Measurements from ENCODE around the gene TMEM108.

Gene TMEM108

DNA sequence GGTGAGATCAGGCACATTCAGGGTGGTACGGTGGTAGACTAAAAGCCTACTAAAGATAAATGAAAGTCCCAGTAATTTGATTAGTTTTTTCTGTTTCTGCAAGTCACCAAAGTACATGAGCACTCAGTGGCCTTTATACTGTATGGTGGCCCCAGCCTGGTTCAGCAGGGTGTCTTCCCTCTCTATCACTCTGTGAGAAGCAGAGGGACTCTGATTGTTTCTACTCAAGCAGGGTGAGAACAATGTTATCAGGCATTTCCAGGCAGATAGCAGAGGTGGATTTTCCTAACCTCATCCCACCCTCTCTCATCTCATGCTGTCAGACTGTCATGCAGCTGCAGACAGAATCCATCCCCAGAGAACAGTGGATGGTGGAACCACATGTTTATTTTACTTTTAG, 290.2 kb downstream of the TMEM108 start:
- H3K9me2 ChIP-seq (ENCODE audit: low read depth, low read length), result no peaks in the 10 kb centered on the region
- no peaks in the 10 kb centered on the region for H3F3A ChIP-seq (ENCODE audit: insufficient read depth, low read length)
- no peaks in the 10 kb centered on the region for H4K20me1 ChIP-seq (ENCODE audit: insufficient read depth, low read length)
- no peaks in the 10 kb centered on the region for H3K27me3 ChIP-seq (ENCODE audit: insufficient read depth, low read length)
- no peak overlapping the region for H2AFZ ChIP-seq (ENCODE audit: low read length)
- no peaks in the 10 kb centered on the region for H3K79me2 ChIP-seq (ENCODE audit: insufficient read depth, low read length)
- H3K9ac ChIP-seq (ENCODE audit: low read length), result no peak overlapping the region
- no peak overlapping the region for H3K4me2 ChIP-seq (ENCODE audit: low read length)
- no peak overlapping the region for H3K4me3 ChIP-seq (ENCODE audit: low read depth, low read length, poor library complexity, severe bottlenecking)
- no peak overlapping the region for H3K27ac ChIP-seq (ENCODE audit: low read depth, low read length, poor library complexity, severe bottlenecking)
- no peaks in the 10 kb centered on the region for H3K9me3 ChIP-seq (ENCODE audit: low read length)
- no peaks in the 10 kb centered on the region for H3K36me3 ChIP-seq (ENCODE audit: insufficient read depth, low read length)
- no peak for TF ChIP-seq EZH2 (IDR thresholded peaks at IDR 0.05; ENCODE audit: borderline replicate concordance, low read length)
- no peak for TF ChIP-seq CTCF (IDR thresholded peaks at IDR 0.05; ENCODE audit: low read length)
- H3K4me1 ChIP-seq (ENCODE audit: insufficient read depth, low read length, severe bottlenecking), result no peaks in the 10 kb centered on the region

DNA sequence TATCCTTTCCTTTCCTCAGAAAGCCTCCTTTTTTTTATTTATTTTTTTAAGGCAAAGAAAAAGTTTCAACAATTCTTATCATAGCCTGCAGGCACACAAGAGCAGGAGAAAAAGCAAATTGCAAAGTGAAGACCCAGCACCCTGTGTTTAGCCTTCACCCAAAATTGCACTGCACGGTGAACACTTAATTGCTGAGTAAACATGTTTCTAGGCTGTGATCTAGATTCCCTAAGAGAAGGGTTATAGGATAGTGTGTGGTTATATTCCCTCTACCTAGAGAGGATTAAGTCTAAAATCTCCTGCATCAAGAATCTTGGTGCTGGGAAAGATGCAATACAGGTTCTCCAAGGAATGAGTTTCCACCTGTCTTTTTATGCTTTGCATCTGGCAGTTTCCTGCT, 291.4 kb downstream of the TMEM108 start:
- H3K4me1 ChIP-seq (ENCODE audit: insufficient read depth, low read length, severe bottlenecking), result no peaks in the 10 kb centered on the region
- no peaks in the 10 kb centered on the region for H3K27me3 ChIP-seq (ENCODE audit: insufficient read depth, low read length)
- H3F3A ChIP-seq (ENCODE audit: insufficient read depth, low read length), result no peaks in the 10 kb centered on the region
- TF ChIP-seq EZH2 (IDR thresholded peaks at IDR 0.05; ENCODE audit: borderline replicate concordance, low read length) (no peak), CTCF (IDR thresholded peaks at IDR 0.05; ENCODE audit: low read length) (no peak)
- H4K20me1 ChIP-seq (ENCODE audit: insufficient read depth, low read length), result no peaks in the 10 kb centered on the region
- H3K4me2 ChIP-seq (ENCODE audit: low read length), result no peak overlapping the region
- no peaks in the 10 kb centered on the region for H3K79me2 ChIP-seq (ENCODE audit: insufficient read depth, low read length)
- no peaks in the 10 kb centered on the region for H3K36me3 ChIP-seq (ENCODE audit: insufficient read depth, low read length)
- H3K27ac ChIP-seq (ENCODE audit: low read depth, low read length, poor library complexity, severe bottlenecking), result no peak overlapping the region
- no peaks in the 10 kb centered on the region for H3K9me3 ChIP-seq (ENCODE audit: low read length)
- H3K4me3 ChIP-seq (ENCODE audit: low read depth, low read length, poor library complexity, severe bottlenecking), result no peak overlapping the region
- no peak overlapping the region for H3K9ac ChIP-seq (ENCODE audit: low read length)
- no peaks in the 10 kb centered on the region for H3K9me2 ChIP-seq (ENCODE audit: low read depth, low read length)
- no peak overlapping the region for H2AFZ ChIP-seq (ENCODE audit: low read length)

DNA sequence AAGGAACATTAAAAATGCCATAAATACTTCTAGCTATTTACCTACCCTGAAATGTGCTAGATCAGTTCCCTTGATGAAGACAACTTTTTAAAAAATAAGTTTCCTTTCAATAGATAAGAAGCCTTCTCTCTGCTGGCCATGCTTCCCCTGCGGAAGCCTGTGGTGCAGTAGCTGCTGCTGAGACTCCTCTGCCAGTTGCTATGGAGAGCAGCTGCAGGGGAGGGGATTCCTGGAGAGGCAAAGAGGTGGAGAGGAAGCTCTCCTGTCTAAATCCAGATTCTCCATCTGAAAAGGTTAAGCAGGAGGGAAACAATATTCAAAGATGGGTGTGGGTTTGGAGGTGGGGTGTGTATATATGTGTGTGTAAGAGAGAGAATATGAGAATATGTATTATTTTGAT, 291.9 kb downstream of the TMEM108 start:
- Histone ChIP-seq H3K9me2 (ENCODE audit: low read depth, low read length) (no peaks in the 10 kb centered on the region), H3F3A (ENCODE audit: insufficient read depth, low read length) (no peaks in the 10 kb centered on the region), H3K4me3 (ENCODE audit: low read depth, low read length, poor library complexity, severe bottlenecking) (no peak overlapping the region), H3K27me3 (ENCODE audit: insufficient read depth, low read length) (no peaks in the 10 kb centered on the region), H3K79me2 (ENCODE audit: insufficient read depth, low read length) (no peaks in the 10 kb centered on the region), H3K9me3 (ENCODE audit: low read length) (no peaks in the 10 kb centered on the region), H3K9ac (ENCODE audit: low read length) (no peak overlapping the region), H3K27ac (ENCODE audit: low read depth, low read length, poor library complexity, severe bottlenecking) (no peak overlapping the region), H2AFZ (ENCODE audit: low read length) (no peak overlapping the region), H3K4me2 (ENCODE audit: low read length) (no peak overlapping the region), H4K20me1 (ENCODE audit: insufficient read depth, low read length) (no peaks in the 10 kb centered on the region), H3K4me1 (ENCODE audit: insufficient read depth, low read length, severe bottlenecking) (no peaks in the 10 kb centered on the region), H3K36me3 (ENCODE audit: insufficient read depth, low read length) (no peaks in the 10 kb centered on the region)
- TF ChIP-seq EZH2 (IDR thresholded peaks at IDR 0.05; ENCODE audit: borderline replicate concordance, low read length), result no peak

- Histone ChIP-seq H3F3A (ENCODE audit: insufficient read depth, low read length) (no peaks in the 10 kb centered on the region), H3K4me2 (ENCODE audit: low read length) (no peak overlapping the region), H4K20me1 (ENCODE audit: insufficient read depth, low read length) (no peaks in the 10 kb centered on the region), H3K79me2 (ENCODE audit: insufficient read depth, low read length) (no peaks in the 10 kb centered on the region), H3K27ac (ENCODE audit: low read depth, low read length, poor library complexity, severe bottlenecking) (no peak overlapping the region), H2AFZ (ENCODE audit: low read length) (no peak overlapping the region), H3K4me1 (ENCODE audit: insufficient read depth, low read length, severe bottlenecking) (no peaks in the 10 kb centered on the region), H3K9ac (ENCODE audit: low read length) (no peak overlapping the region), H3K9me2 (ENCODE audit: low read depth, low read length) (no peaks in the 10 kb centered on the region), H3K36me3 (ENCODE audit: insufficient read depth, low read length) (no peaks in the 10 kb centered on the region), H3K4me3 (ENCODE audit: low read depth, low read length, poor library complexity, severe bottlenecking) (no peak overlapping the region), H3K9me3 (ENCODE audit: low read length) (no peaks in the 10 kb centered on the region), H3K27me3 (ENCODE audit: insufficient read depth, low read length) (no peaks in the 10 kb centered on the region)
- TF ChIP-seq CTCF (IDR thresholded peaks at IDR 0.05; ENCODE audit: low read length) (no peak), EZH2 (IDR thresholded peaks at IDR 0.05; ENCODE audit: borderline replicate concordance, low read length) (no peak)
Measured at GRCh38 chr3:133330522-133330921, 292.3 kb downstream of the TMEM108 start.

All from OCI-LY1 (cell line).